ENCODE measurements around the gene NOC4L.
"Not testable (repeated sequence)": the region's sequence is repeated elsewhere in the genome, so short reads cannot be mapped to it uniquely, and the experiment has no call there.

The NOC4L gene

GRCh38 chr12:132142679-132143335 lies 1.4 kb upstream of the NOC4L start:
- DNase-seq (ENCODE audit: low read depth in 2 of 2): no peak

GRCh38 chr12:132143336-132144071 lies 753 bp upstream of the NOC4L start:
- DNase-seq (ENCODE audit: low read depth in 2 of 2): no peak

- DNase-seq (ENCODE audit: low read depth in 2 of 2): no peak
These were observed 532 bp downstream of the NOC4L start for GRCh38 chr12:132144810-132145168.

- DNase-seq (ENCODE audit: low read depth in 2 of 2): no peak
These were observed 1.1 kb downstream of the NOC4L start for GRCh38 chr12:132145334-132145733.

GRCh38 chr12:132146098-132146497 lies 1.8 kb downstream of the NOC4L start:
- DNase-seq (ENCODE audit: low read depth in 2 of 2): no peak

GRCh38 chr12:132146772-132147422 lies 2.6 kb downstream of the NOC4L start:
- DNase-seq (ENCODE audit: low read depth in 2 of 2): no peak

- DNase-seq (ENCODE audit: low read depth in 2 of 2): no peak
These were observed 3.4 kb downstream of the NOC4L start for GRCh38 chr12:132147423-132148367.

GRCh38 chr12:132148368-132149045 lies 4.2 kb downstream of the NOC4L start:
- no peak for DNase-seq (ENCODE audit: low read depth in 2 of 2)

GRCh38 chr12:132149526-132149925 lies 5.3 kb downstream of the NOC4L start:
- not testable (repeated sequence) for DNase-seq (ENCODE audit: low read depth in 2 of 2)

GRCh38 chr12:132150780-132151144 lies 6.5 kb downstream of the NOC4L start:
- no peak for DNase-seq (ENCODE audit: low read depth in 2 of 2)

GRCh38 chr12:132151145-132151765 lies 7.0 kb downstream of the NOC4L start:
- DNase-seq (ENCODE audit: low read depth in 2 of 2): no peak

- no peak for DNase-seq (ENCODE audit: low read depth in 2 of 2)
These were observed 7.6 kb downstream of the NOC4L start for GRCh38 chr12:132151766-132152410.

- DNase-seq (ENCODE audit: low read depth in 2 of 2): no peak
These were observed 8.2 kb downstream of the NOC4L start for GRCh38 chr12:132152411-132152821.

- no peak for DNase-seq (ENCODE audit: low read depth in 2 of 2)
These were observed 8.7 kb downstream of the NOC4L start for GRCh38 chr12:132152953-132153352.

GRCh38 chr12:132153501-132154340 lies 9.5 kb downstream of the NOC4L start:
- DNase-seq (ENCODE audit: low read depth in 2 of 2): peak; percentile 28 to 35

- no peak for DNase-seq (ENCODE audit: low read depth in 2 of 2)
These were observed 10.1 kb downstream of the NOC4L start for GRCh38 chr12:132154341-132154761.

GRCh38 chr12:132154941-132155770 lies 10.9 kb downstream of the NOC4L start:
- no peak for DNase-seq (ENCODE audit: low read depth in 2 of 2)

GRCh38 chr12:132155771-132156572 lies 11.7 kb downstream of the NOC4L start:
- DNase-seq (ENCODE audit: low read depth in 2 of 2): no peak

Data from stimulated activated CD4-positive, alpha-beta T cell treated with anti-CD3 and anti-CD28 coated beads, Interleukin-12 subunit alpha, Interleukin-12 subunit beta, amount 100 ng/mL, for 24 hours (primary cell).